Measurements from ENCODE around the gene COL25A1.
"Not testable (repeated sequence)": the region's sequence is repeated elsewhere in the genome, so short reads cannot be mapped to it uniquely, and the experiment has no call there.

Gene COL25A1

DNA sequence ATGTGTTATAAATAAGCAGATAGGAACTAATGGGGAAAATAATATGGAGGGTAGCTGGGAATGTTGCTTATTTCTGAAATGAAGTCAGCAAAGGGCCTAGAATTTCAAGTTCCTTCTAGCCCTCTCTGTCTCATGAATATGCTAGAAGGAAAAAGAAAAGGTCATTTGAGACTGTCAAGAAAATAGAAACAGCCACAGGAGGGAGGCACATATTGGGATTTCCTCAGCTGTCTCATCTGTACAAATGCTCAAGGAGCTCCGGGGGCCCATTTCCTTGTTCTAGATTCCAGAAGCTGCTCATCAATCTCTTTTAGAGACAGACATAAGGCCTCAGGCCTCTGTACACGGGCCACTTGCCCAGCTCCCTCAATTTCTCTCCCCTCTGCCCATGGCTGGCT is 412.0 kb downstream of the COL25A1 start:
- DNase-seq = no peak

DNA sequence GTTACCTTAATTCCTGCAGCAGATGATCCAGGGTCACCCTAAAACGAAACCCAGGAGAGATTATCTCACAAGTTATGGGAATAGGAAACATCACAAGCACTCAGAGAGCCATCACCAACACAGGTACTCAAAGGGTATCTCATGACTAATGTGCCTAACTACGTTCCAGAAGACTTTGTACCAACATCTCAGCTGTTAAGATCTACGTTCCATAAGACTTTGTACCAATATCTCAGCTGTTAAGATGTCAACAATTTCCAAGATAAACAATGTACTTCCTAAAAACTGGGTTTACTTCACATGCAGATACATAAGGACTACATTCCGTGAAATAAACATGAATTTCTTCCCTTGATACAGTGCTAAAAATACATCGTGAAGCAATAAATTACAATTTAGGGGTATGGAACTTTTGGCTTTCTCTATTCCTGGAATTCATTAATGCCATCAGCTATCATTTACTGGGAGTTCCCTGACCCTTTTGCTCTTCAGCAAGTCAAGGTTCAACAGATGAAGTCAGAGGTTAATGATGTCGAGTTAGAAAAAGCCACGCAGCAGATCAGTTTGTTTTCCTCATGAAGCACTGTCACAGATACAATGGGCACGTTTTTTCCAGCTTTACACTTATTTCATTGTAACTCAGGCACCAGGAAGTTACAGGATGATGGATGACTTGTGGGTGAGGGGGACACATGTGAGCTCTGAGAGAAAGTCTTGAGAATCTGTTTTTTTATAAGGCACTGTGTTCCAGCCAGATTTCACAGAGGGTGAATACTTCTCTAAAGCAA is 412.6 kb downstream of the COL25A1 start:
- no peak for DNase-seq

DNA sequence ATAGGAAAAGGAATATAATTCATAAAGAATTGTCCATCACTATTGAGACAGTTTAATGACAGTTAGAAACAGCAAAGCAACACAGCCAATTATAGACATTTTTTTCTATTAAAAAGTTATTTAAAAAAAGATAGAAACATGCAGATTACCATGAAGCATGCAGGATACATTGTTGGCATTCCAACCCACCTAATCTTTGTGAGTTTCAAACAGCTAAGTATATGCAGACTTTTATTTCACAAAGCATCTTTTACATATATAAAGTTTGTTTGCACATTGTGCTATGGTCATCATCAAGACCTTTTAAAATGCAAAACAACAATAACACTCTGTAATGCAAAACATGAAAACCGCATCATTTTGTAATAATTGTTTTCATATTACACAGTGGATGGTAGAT is 413.7 kb downstream of the COL25A1 start:
- peak; percentile 21 for DNase-seq

DNA sequence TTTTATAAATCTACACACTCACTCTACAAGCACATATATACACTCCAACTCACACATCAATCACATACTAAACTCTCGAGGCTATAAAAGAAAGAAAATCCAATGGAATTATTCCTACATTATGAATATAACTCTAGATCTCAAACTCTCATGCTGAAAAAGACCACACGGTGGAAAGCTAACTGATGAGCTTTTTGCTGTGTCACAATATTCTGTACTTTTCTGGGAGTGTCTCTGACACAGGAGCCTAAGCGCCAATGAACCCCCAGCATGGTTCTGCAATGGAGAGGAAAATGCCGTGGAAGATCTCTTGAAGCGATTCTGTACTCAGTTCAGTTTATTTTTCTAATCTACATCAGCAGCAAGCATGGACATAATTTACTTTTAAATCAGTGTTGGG is 415.4 kb downstream of the COL25A1 start:
- DNase-seq = no peak

DNA sequence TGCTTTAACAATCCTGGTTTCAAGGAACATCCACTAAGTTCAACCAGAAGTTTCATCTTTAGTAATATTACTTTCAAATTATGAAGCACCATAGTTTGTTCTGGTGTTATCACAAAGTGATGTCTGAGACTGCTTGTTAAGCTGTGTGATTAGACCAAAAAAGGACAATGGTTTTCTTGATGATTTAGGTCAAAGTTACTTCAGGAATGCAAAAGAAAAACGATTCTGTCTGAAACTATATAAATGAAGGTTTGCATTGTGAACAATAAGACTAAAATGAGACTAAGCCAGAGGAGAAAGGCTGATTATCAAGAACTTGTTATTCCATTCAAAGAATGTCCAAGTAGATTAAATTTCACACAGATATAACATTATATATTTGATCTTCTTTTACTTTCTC is 417.2 kb downstream of the COL25A1 start:
- no peak for DNase-seq

DNA sequence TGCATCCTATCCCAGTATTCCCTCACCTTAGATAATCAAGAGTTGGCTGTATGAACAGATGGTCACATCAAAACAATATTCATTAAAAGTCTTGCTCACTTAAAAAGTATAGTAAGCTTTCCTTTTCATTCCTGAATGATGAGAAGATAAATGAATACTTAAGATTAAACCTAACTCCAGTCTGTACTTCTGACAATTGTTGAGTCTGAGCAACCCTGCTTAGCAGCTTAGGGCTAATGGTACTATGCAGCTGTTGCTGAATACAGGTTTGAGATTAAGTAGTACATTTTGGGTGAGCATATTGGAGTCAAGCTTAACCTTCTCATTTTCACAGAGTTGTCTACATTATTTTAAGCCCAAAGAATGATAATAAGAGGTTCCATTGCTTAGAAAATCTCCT is 417.9 kb downstream of the COL25A1 start:
- no peak for DNase-seq

DNA sequence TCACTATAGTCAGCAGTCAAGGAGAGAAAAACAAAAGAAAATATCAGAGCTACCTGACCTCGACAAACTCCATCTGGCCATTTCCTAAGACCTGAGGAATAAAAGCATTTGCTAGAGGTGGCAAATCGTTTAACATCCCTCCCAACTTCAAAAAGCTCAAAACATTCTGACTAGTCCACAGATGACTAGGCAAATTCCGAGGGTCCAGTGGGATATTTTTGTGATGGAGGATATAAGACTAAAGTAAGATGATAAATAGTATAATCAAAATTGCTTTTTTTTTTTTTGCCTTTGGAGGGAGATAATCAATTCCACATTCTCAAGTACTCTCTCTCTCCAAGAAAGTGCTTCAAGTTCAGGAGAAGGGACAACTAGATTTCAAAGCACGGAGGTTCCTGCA is 420.5 kb downstream of the COL25A1 start:
- DNase-seq = no peak

DNA sequence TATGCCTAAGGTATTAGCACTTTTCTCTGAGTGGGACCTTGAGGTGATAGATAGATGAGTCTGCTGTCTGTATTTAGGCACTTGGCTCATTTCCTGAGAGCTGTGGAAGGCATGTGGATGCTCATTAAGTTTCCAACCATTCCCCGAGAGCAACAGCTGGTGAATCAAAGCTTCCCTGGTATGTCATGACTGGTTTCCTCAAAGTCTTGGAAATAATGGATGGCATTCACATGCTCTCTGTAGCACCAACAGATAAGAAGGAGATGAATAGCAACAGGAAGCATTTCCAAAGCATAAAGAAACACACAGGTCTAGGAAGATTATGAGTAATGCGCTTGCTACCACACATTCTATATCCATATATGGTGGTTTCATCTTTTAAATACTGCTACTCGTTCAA is 421.3 kb downstream of the COL25A1 start:
- DNase-seq = no peak

DNA sequence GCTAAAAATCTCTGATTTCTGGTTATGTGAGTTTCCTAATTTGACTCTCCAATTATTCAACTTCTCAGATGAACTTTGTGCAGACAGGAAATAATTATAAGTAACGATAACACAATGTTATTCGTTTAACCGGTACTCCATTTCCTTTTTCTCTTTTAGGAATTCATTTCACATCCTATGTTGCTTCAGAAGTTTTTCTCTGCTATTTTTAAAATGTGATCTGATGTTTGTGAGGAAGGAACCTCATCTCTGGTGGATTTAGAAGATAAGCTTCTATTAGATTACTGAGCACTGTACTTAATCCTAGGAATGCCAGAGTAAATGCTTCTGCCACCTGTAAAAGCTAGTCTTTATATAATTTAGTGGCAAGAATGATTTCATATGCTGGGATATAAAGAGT is 423.7 kb downstream of the COL25A1 start:
- DNase-seq = no peak

DNA sequence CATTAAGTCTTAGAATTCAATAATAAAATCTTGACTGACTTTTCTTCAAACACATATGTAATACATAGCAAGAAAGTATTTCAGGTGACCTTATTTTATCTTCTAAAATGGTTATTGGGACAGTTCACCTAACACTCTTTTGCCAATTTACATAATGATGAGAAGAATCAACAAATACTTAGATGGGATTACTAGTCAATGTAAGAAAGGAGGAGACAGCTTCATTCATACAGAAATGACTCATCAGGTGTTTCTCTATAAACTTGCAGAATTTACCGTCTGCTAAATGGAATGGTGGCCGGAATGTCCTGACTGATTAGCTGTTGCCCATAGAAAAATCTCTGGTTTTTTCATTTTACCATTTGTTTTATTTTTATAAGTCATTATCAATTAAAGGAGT is 424.6 kb downstream of the COL25A1 start:
- DNase-seq = no peak

DNA sequence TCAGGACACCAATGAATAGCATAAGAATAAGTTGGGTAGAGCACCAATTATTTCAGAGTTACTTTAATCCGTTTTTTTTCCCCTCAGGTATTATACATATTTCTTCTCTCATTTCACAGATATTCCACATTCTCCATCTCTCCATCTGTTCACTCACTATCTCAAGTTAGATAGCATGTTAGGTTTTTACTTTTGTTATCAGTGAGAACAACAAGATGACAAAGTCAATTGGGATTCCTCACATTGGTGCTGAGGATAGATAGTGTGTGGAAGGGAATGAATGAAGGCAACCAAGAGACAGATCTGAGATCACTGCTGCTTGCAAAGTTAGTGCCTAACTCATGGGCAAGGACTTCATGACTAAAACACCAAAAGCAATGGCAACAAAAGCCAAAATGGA is 427.7 kb downstream of the COL25A1 start:
- DNase-seq = no peak

DNA sequence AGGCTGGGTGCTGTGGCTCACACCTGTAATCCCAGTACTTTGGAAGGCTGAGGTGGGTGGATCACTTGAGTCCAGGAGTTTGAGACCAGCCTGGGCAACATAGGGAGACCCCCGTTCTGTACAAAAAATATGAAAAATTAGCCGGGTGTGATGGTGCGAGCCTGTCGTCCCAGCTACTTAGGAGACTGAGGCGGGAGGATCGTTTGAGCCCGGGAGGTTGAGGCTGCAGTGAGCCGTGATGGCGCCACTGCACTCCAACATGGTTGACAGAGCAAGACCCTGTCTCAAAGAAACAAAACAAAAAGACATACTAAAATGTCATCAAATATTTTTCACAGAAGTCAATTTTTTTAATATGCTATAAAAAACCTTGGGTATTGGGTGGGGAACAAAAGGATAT is 432.5 kb downstream of the COL25A1 start:
- not testable (repeated sequence) for DNase-seq

DNA sequence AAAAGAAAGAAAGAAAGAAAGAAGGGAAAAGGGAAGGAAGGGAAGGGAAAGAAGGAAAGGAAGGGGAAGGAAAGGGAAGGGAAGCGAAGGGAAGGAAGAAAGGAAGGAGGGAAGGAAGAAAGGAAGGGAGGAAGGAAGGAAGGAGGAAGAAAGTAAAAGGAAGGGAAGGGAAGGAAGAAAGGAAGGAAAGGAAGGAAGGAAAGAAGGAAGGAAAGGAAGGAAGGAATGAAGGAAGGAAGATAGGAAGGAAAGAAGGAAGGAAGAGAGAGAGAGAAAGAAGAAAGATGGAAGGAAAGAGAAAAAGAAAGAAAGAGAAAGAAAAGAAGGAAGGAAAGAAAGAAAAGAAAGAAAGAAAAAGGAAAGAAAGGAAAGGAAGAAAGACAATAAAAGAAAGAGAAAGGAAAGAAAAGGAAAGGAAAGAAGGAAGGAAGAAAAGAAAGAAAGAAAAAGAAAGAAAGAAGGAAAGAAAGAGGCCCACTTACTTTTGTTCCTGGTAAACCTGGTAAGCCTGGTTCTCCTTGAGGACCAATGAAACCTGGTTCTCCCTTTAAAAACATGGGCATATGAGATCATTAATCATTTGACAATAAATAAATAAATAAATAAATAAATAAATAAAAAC is 433.7 kb downstream of the COL25A1 start:
- no peak for DNase-seq

DNA sequence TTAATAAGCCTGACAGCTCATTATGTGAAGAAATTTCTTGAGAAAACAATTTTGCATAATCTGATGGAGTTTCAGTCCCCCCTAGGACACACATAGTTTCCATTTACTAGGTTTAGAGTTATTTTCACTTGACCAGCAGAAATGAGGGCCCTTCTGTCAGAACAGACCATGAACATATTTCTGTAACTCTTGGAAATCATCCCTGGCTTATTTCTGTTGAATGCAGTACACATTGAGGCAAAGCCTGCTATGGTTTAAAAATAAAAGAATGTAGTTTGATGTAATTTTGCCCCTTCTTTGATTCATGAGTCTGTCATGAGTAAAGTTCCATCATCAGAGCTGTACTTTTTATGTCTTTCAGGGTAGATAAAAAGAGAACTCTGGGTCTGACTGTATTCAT is 435.0 kb downstream of the COL25A1 start:
- no peak for DNase-seq

DNA sequence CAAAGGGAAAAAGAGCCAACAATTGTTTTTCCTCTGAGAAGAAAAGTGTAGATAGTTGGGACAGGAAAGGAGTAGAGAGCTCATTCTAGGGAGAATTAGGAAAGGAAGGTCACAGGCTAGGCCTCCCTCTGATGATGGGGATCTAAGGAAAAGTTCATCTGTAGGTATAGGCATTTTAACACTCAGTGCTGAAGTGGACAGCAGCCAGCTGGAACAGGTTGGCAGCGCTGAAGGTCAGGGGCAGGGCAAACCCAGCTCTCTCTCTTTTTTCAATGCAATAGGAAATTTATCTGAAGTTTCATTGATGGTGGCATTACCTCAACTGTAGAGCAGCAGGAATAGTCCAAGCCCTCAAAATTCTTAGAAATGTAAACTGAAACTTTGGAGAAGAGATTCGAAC is 441.1 kb downstream of the COL25A1 start:
- DNase-seq = no peak

DNA sequence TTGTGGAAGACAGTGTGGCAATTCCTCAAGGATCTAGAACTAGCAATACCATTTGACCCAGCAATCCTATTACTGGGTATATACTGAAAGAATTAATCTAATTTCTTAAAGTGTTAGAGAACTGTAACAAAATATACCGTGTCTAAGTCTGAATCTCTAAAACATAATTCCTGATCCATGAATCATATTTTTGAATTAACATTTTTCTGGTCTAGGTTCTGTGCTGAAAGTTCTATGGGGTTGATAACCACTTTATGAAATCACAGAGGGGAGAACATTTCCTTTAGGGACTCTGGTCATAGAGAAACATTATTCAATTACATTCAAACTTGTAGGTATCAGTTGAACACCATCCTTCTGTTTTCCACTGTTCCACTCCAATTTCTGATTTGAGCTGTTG is 447.7 kb downstream of the COL25A1 start:
- no peak for DNase-seq

DNA sequence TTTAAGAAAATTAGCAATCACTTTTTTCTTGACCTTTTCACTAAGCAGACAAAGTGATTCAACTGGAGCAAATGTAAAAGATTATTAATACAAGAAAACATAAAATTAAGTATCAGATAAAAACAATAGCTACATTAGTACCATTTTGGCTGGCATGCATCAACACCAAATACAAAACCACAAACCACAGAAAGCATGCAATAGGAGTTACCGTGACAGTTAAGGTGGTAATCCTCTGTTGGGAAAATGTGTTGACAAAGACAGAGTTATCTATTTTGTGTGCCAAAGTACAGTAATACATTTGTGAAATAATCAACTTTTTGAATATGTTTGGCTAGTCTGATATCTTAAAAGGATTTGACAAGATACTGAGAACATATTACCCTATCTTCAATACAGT is 449.8 kb downstream of the COL25A1 start:
- no peak for DNase-seq

DNA sequence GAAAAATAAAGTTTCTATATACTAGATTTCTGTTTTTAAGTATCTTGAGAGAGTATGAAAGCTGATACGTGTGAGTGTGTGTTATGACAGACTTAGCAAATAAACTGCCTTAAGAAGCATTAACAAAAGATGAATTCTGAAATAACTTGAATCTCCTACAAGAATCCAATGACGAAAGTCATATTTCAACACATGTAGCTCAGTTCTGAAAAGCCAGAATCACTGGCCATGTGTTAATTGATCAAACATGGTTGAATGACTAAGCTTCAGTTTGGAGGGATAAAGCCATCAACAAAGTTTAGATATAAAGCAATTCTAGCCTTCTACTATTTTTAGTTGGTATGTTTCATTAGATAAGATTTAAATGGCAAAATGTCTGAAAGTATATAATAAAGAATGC is 451.1 kb downstream of the COL25A1 start:
- no peak for DNase-seq

DNA sequence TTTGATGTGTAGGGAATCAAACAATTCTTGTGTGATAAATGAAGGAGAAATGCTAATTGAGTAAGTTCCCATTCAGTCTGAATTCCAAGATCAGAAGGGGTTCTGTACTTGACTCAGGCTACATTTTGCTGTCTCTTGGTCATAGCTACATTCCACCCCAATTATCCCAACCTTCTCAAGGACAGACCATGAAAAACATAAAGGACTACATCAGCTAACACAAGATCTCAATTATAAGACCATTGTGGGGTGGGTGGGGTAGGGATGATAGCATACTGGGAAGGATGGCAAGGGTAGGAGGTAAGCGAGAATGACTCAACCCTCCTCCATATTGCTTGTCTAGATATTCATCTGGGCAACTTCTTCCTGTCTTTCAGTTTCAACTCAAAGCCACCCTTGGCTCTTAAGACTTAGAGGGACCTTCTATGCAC is 452.2 kb downstream of the COL25A1 start:
- DNase-seq = no peak

DNA sequence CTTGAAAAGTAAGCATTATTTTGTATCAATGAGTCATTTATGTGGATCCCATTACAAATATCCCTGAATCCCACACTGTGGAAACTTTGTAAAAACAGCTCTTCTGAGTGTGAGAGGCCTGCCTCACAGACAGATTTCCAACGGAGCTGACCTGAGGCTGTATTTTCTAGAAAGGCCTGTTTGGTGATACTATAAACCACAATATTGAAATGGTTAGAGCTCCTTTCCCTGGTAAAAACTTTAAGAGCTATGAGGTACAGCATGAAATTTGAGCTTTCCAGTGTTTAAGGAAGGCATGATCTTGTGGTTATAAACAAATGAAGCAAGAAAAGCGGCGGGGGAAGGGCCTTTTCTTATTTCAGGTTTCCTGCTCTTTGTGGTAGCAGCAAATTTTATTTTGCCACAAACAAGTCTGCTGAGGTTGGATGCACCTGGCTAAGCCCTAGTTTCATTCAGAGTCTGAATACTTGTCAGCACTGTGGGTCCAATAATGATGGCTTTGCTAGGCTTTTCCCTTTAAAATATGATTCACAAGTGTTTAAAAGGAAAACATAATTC is 452.8 kb downstream of the COL25A1 start:
- peak; percentile 31 for DNase-seq

DNA sequence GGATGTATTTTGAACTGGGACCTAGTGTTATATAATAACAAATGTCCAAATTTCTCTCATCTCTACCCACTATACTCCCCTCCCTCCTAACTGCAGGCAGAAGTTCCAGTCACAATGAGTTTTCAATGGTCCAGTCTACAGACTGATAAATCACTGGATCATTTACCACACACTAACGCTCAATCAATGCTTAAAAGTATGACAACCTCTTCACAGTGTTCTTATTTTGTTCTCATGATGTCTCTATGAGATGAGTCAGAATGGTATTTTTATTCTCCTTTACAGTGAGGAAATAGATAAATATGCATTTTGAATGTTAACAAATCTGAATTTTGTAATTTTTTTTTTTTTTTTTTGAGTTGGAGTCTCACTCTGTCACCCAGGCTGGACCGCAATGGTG is 455.9 kb downstream of the COL25A1 start:
- DNase-seq = no peak

DNA sequence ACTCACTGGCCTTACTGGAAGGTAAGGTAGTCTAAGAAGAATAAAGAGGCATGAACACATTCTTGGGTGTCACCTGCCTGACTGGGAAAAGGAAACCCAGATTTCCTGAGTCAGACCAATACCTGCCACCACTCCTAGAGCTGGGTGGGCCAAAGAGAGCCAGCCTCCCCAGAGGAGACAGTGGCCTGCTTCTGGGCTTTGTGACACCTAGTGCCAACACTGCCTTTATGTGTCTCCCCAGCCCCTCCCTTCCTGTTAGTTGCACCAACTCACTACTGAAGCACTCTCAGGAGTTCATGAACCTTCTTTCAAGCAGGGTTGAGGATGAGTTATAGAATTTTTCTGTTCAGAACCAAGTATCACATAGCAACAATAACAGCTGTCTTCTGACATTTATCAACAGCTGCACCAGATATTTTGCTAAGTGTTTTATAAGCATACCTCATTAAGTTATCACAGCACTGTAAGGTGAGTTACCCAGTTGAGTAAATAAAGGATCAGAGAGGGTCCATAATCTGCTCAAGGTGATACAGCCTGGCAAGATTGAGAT is 462.0 kb downstream of the COL25A1 start:
- DNase-seq = no peak

DNA sequence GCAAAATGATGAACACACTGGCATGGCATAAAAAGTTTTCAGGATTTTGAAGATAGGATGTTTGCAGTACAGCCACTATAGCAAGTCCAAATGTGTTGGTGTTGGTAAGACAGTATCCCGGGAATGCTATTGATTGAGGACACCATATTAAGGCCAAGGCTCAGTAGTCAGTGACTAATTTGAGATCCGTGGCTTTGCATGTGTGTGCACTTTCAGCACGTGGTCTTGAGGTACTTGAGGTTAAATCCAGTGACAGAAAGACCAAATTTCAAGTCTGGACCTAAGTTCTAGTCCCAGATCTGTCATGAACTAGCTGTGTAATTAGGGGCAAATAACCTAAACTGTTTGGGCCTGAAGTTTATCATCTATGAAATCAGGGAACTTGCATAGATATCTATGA is 463.1 kb downstream of the COL25A1 start:
- DNase-seq = no peak

DNA sequence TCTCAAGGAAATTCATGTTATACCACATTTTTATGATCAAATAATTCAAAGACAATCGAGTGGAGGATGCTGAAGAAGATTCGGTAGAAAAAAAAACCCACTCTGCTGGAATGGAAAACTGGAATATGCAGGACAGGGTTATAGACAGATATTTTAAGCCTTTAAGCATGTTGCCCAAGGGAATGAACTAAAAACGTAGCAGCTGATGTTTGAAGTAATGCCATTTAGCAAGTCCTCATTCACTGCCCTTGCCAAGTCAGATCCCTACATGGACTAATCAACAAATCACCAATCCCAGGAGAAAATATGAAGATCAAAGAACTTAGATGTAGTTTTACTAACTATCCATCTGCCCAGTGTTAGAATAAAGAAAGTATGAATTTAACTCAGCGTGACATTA is 464.0 kb downstream of the COL25A1 start:
- no peak for DNase-seq

Measured in NCI-H526 treated with DMSO at 0.1 percent for 48 hours (cell line).